ENCODE results near the gene ADRB1. TPM values are rescaled to one million over a fixed set of nuclear protein-coding genes. Genes with fewer than 3 reads are reported as not detected.
A peak's percentile ranks its signal among the peaks of the same experiment; 100 is the strongest.

The ADRB1 gene
- total and polyA plus RNA-seq, 4 experiments from 2014 or later: not detected

DNA sequence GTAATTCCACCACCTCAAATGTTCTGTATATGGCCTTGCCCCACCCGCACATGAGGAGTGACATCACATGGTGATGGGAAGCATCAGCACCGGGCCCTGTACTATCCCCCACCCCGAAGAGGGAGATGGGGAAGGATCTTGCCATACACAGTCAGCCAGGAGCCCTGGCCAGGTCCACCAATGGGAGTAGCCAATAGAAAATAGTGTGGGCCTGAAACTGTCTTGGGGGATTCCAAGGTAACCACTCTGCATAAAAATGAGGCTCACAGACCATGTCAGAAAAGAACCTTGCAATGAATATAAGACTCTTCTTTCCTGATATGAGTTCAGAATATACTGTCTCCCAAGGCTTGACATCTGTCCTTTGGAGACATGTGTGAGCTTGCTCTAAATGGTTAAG lies 51.1 kb downstream of the ADRB1 start:
- DNase-seq: no peak
- Mint-ChIP-seq H3K27ac (no peak overlapping the region), H3K27me3 (peaks cover 2% of the 10 kb centered on the region in 2 donors), H3K4me1 (peaks cover 19 to 28% (median 23%) of the 10 kb centered on the region in 4 donors), H3K36me3 (no peaks in the 10 kb centered on the region), H3K9me3 (peaks cover 0 to 3% (median 0%) of the 10 kb centered on the region in 8 donors), H3K4me3 (peak overlapping the region in 1 of 8 donors; percentile 19)
- Histone ChIP-seq H3K4me3 (ENCODE audit: low read length in 2 of 2) (no peak overlapping the region), H3K27ac (ENCODE audit: low read depth, low read length) (no peak overlapping the region), H3K9me3 (ENCODE audit: control insufficient read depth in 1 of 2, low read length in 2 of 2) (no peaks in the 10 kb centered on the region), H3K36me3 (ENCODE audit: insufficient read depth, low read length) (no peaks in the 10 kb centered on the region), H3K4me1 (ENCODE audit: insufficient read depth, low read length) (peaks cover 19% of the 10 kb centered on the region), H3K27me3 (ENCODE audit: insufficient read depth, low read length) (no peaks in the 10 kb centered on the region)
- POLR2A ChIA-PET (ENCODE audit: partially characterized antibody): no interaction called here
- intact Hi-C loops (cut with micrococcal nuclease): no loop called here
- CTCF ChIA-PET (ENCODE audit: partially characterized antibody): interaction anchor here (1.0 kb wide), 1 partner anchor 291 kb away, joined by 3 read pairs; no protein-coding TSS in a partner anchor

DNA sequence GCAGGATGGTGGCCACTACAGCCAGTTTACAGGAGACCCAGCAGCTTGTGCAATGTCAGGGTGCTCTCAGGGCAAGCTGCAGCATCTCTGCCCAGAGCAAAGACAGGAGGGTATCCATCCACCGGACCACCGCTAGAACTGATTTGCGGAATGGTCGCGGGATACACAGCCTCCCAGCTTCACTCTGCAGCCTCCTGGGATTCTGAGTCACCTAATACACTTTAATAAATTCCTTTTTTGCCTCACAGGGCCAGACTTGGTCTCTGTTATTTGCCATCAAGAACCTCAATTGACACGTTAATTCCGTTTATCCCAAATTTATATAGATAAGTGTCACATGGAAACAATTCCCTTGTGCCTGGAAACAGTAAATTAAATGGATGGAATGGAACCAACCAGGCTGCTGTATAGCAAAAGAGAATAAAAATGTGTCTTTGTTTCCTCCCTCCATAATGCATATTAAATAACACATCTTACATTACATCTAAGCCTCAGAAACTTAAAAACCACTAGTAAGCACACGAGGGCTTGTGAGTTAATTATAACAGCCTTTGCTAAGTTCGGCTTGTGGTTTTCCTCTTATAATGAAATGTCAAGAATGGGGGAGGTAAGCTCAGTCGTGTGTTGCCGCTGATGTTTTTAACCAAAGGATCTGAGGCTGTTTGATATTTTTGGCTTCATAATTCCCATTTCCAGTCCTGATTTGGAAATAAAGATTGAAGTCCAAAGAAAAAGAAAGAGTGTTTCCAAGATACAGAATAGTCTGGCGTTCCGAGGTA lies 52.1 kb downstream of the ADRB1 start:
- H3K27ac ChIP-seq (ENCODE audit: low read depth, low read length): no peak overlapping the region
- intact Hi-C loops (cut with micrococcal nuclease): no loop called here

More for the DNA sequence above, 52.1 kb downstream of the ADRB1 start:
- POLR2A ChIA-PET (ENCODE audit: partially characterized antibody): no interaction called here
- Histone ChIP-seq H3K9me3 (ENCODE audit: control insufficient read depth in 1 of 2, low read length in 2 of 2) (no peaks in the 10 kb centered on the region), H3K4me1 (ENCODE audit: insufficient read depth, low read length) (peaks cover 24% of the 10 kb centered on the region), H3K27me3 (ENCODE audit: insufficient read depth, low read length) (peaks cover 3% of the 10 kb centered on the region), H3K36me3 (ENCODE audit: insufficient read depth, low read length) (no peaks in the 10 kb centered on the region), H3K4me3 (ENCODE audit: low read length in 2 of 2) (no peak overlapping the region)
- DNase-seq: peak in 1 of 5 donors; percentile 16
- Mint-ChIP-seq H3K36me3 (no peaks in the 10 kb centered on the region), H3K27ac (no peak overlapping the region), H3K4me3 (peak overlapping the region in 4 of 8 donors; percentile 28 to 60 (median 37)), H3K9me3 (peaks cover 0 to 3% (median 0%) of the 10 kb centered on the region in 8 donors), H3K27me3 (peaks cover 12% of the 10 kb centered on the region in 2 donors), H3K4me1 (peaks cover 29 to 38% (median 33%) of the 10 kb centered on the region in 4 donors)
- CTCF ChIA-PET (ENCODE audit: partially characterized antibody): interaction anchor here (0.6 to 1.0 kb wide), 3 partner anchors 28 to 293 kb away, joined by 3 read pairs; no protein-coding TSS in a partner anchor

Other genes with a start within 250 kb of the ADRB1 start
- 1 to 10 TPM; 4.5 to 4.7 TPM for gene DCLRE1A, start 189.8 kb upstream of the ADRB1 start, total RNA-seq
- 1 to 10 TPM; 3.3 to 5.3 TPM for gene DCLRE1A, start 189.8 kb upstream of the ADRB1 start, polyA plus RNA-seq
- gene NHLRC2, start 189.2 kb upstream of the ADRB1 start, total RNA-seq: 10 to 100 TPM; 22.1 to 24.1 TPM
- 10 to 100 TPM in 1 of 2 donors, 1 to 10 TPM in 1; 4.2 to 11.9 TPM for gene NHLRC2, start 189.2 kb upstream of the ADRB1 start, polyA plus RNA-seq
- 10 to 100 TPM; 39.1 to 43.3 TPM for gene CCDC186, start 130.3 kb downstream of the ADRB1 start, total RNA-seq
- 10 to 100 TPM; 20.8 to 23.8 TPM for gene CCDC186, start 130.3 kb downstream of the ADRB1 start, polyA plus RNA-seq
- under 1 TPM; 0.39 to 0.41 TPM for gene TDRD1, start 135.5 kb downstream of the ADRB1 start, total RNA-seq
- gene TDRD1, start 135.5 kb downstream of the ADRB1 start, polyA plus RNA-seq: under 1 TPM in 1 of 2 donors, not detected in 1; 0.05 TPM
- gene VWA2, start 195.4 kb downstream of the ADRB1 start, total RNA-seq: not detected
- gene VWA2, start 195.4 kb downstream of the ADRB1 start, polyA plus RNA-seq: not detected

All from CD4-positive, alpha-beta memory T cell (primary cell).